Measurements from ENCODE around the gene SLC25A51. TPM values are rescaled to one million over a fixed set of nuclear protein-coding genes. Genes with fewer than 3 reads are reported as not detected.

Gene SLC25A51
- total and polyA plus RNA-seq, 4 donors, result 6.2 to 30.1 (median 17.3) TPM

DNA sequence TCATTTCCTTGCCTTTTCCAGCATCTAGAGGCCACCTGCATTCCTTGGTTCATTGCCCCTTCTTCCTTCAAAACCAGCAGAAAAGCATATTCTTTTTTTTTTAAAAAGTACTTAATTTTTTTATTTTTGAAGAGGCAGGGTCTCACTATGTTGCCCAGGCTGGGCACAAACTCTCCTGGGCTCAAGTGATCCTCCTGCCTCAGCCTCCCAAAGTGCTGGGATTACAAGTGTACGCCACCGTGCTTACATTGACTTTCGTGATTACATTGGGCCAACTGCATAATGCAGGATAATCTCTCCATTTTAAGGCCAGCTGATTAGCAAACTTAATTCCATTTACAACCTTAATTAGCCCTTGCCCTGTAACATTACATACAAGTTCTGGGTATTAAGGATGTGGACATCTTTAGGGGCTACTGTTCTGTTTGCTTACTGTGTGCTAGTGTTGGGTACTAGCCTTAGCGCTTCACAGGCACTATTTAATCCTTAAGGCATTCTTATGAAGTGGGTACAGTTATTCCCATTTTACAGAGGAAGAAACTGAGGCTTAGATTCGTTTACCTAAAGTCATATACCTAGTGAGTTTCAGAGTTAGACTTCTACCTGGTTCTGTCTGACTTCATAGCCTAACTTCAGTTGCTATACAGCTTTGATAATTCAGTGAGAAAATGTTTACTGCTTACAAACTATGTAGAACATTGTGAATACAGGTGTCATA is 33.7 kb downstream of the SLC25A51 start:
- no peak overlapping the region for H3K27ac ChIP-seq (ENCODE audit: low read depth in 1 of 2, low read length in 1 of 2)
- no peak for TF ChIP-seq CTCF (IDR thresholded peaks at IDR 0.05; ENCODE audit: control extremely low read depth, extremely low read depth)
- H3K9me3 ChIP-seq (ENCODE audit: control insufficient read depth in 4 of 4, insufficient read depth in 3 of 4, low read length in 3 of 4), result no peaks in the 10 kb centered on the region
- whole genome bisulfite sequencing, 2 donors, result 96 to 98% methylated on average over 5 of the region's 5 CpGs
- no peaks in the 10 kb centered on the region for H3K27me3 ChIP-seq (ENCODE audit: control insufficient read depth in 3 of 3, insufficient read depth in 3 of 3, low read length in 2 of 3)
- no peak for ATAC-seq (ENCODE audit: insufficient read depth, low FRiP score)
- peaks cover 0 to 4% (median under 1%) of the 10 kb centered on the region in 4 donors for H3K36me3 ChIP-seq (ENCODE audit: control insufficient read depth in 4 of 4, insufficient read depth in 4 of 4, low read length in 4 of 4)
- H3K4me3 ChIP-seq, result no peak overlapping the region
- H3K9ac ChIP-seq (ENCODE audit: insufficient read depth in 1 of 2, low read length in 2 of 2), result no peak overlapping the region
- DNase-seq, result no peak
- no peaks in the 10 kb centered on the region for H3K4me1 ChIP-seq (ENCODE audit: control insufficient read depth in 5 of 5, insufficient read depth in 5 of 5, low read length in 5 of 5)

DNA sequence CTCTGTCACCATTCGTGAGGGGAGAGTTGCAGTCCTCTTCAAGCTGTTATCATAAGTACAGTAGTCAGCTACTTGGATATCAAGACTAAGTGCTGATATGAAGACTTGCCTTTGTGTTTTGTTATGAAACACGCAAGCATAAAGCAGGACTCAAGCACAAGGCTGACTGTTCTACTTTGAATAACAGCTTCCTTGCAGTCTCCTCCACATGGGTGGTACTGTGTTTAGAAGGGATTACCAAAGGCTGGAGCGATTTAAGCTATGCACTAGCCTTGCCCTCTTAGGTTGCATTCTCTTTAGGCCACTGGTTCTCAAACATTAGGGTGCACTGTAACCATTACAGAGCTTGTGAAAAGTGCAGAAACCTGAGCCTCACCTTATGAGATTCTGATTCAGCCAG is 41.4 kb downstream of the SLC25A51 start:
- Histone ChIP-seq H3K27me3 (ENCODE audit: control insufficient read depth in 3 of 3, insufficient read depth in 3 of 3, low read length in 2 of 3) (no peaks in the 10 kb centered on the region), H3K4me3 (no peak overlapping the region), H3K4me1 (ENCODE audit: control insufficient read depth in 5 of 5, insufficient read depth in 5 of 5, low read length in 5 of 5) (no peaks in the 10 kb centered on the region), H3K27ac (ENCODE audit: low read depth in 1 of 2, low read length in 1 of 2) (no peak overlapping the region), H3K36me3 (ENCODE audit: control insufficient read depth in 4 of 4, insufficient read depth in 4 of 4, low read length in 4 of 4) (peaks cover 18 to 37% (median 20%) of the 10 kb centered on the region in 4 donors), H3K9me3 (ENCODE audit: control insufficient read depth in 4 of 4, insufficient read depth in 3 of 4, low read length in 3 of 4) (no peaks in the 10 kb centered on the region), H3K9ac (ENCODE audit: insufficient read depth in 1 of 2, low read length in 2 of 2) (no peak overlapping the region)
- 93 to 94% methylated on average over 3 of the region's 3 CpGs for WGBS, 2 donors
- TF ChIP-seq CTCF (IDR thresholded peaks at IDR 0.05; ENCODE audit: control extremely low read depth, extremely low read depth), result no peak
- DNase-seq, result no peak
- no peak for ATAC-seq (ENCODE audit: insufficient read depth, low FRiP score)

DNA sequence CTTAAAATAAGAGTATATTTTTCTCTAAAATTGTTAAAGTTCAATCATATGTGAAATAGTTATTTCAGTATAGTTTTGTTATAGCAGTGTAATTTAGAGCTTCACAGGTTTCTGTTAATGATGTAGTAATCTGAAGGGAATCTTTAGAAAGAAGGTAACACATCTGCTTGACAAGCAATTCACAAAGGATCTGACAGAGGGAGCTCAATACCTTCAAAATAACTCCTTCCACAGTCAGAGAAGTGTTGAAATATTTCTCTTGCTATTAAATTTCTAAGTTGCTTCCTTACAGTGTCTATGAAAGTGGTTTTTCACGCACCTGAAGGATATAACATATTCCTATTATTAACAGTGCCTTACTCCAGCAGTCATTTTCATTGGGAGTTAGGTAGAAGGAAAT is 44.9 kb downstream of the SLC25A51 start:
- Histone ChIP-seq H3K27me3 (ENCODE audit: control insufficient read depth in 3 of 3, insufficient read depth in 3 of 3, low read length in 2 of 3) (no peaks in the 10 kb centered on the region), H3K9ac (ENCODE audit: insufficient read depth in 1 of 2, low read length in 2 of 2) (no peak overlapping the region), H3K27ac (ENCODE audit: low read depth in 1 of 2, low read length in 1 of 2) (no peak overlapping the region), H3K9me3 (ENCODE audit: control insufficient read depth in 4 of 4, insufficient read depth in 3 of 4, low read length in 3 of 4) (no peaks in the 10 kb centered on the region), H3K4me3 (no peak overlapping the region), H3K4me1 (ENCODE audit: control insufficient read depth in 5 of 5, insufficient read depth in 5 of 5, low read length in 5 of 5) (no peaks in the 10 kb centered on the region), H3K36me3 (ENCODE audit: control insufficient read depth in 4 of 4, insufficient read depth in 4 of 4, low read length in 4 of 4) (peaks cover 18 to 30% (median 19%) of the 10 kb centered on the region in 4 donors)
- ATAC-seq (ENCODE audit: insufficient read depth, low FRiP score) (no peak), DNase-seq (peak in 1 of 3 donors; percentile 5)
- no peak for TF ChIP-seq CTCF (IDR thresholded peaks at IDR 0.05; ENCODE audit: control extremely low read depth, extremely low read depth)
- WGBS, 2 donors, result 65 to 89% methylated on average over 1 of the region's 1 CpG

Data from lung (tissue), 12 donors.